HG03139 (cell line): ENCODE results near the gene SLC16A4.

Experiments used
- ATAC-seq: cut with Tn5 transposase; IDR thresholded peaks from one replicate; pipeline ENCODE4 v1.9.1; 2021; ENCODE audit not compliant: unreplicated experiment

Gene SLC16A4

DNA sequence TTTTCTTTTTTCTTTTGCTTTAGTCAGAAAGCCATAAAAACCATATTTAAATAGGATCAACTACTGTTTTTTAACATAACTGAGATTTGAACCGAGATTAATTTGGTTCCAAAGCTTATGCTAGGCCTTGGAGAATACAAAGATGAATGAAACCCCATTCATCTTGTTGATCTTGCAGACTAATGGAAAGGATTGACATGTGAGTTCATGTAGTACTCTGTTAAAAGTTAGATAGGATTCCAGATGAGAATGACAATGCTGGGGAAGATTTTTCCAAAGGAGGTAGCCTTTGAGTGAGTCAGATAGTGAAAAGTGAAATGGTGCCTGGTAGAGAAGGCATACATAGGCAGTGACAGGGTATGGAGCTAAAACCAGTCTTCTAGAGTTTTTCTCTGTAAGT is 29.0 kb downstream of the SLC16A4 start:
- no peak for ATAC-seq

DNA sequence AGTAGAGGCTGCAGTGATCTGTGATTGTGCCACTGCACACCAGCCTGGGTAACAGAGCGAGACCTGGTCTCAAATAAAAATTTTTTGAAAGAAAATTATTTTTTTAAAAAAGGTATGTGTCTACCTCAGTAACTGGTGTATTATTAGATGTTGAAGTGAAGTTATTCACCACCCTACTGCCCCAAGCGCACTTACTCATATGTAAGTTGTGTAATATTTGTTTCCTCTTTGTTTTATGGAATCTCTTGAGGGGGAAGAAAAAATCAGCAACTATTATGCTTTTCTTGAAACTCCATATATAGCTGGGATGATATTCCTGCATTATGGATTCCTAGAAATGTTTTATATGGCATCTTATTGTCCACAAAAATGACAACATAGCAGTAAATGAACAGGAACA is 30.4 kb downstream of the SLC16A4 start:
- no peak for ATAC-seq

DNA sequence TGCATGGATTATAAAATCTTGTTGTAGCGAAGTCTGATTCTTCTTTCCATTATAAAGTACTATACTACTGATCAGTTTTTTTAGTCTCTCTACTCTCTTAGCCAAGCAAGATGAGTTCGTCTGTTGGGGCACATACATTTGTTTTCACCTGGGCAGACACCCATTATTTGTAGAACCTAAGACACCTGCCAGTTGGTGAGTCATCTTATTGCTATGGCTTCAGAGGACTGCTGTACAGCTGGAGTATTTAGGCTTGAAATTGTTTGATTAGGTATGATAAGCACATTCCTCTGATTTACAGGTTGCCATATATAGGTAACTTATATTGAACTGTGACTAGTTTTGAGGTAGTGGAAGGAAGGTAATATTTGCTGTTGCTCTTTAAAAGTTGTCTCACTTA is 34.4 kb downstream of the SLC16A4 start:
- ATAC-seq = no peak

DNA sequence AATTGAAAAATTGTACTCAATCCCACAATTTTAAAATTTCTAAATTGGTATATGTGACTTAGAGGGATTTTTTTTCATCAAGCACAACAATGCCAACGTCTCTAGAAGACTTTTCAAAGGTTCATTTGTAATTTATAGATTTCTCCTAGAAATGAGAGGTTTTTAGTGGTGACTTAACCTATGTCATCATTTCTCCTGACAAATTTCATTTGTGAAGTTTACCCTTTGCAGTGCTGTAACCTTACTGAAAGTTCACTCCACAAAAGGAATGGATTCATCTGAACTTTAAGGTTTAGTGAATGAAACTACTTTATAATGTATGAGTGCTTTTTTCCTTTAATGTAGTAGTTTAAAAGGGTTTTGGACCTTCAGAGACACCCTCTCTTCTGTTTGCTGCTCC is 35.5 kb downstream of the SLC16A4 start:
- no peak for ATAC-seq

DNA sequence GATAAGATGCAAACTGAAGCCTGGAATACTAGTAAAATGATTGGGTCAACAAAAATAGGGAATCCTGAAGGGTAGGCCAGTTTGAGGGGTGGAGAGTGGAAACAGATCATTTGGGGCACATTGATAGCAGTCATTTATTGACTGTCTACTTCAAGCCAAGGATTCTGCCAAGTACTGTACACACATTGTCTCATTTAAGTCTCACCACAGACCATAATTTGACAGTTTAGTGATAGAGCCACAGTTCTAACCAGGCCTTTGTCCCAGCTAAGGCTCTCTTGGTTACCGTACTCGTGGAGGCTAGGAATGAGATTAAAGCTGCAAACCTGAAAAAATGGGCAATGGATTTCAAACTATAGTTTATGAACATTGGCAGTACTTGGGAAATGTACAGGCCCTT is 40.5 kb downstream of the SLC16A4 start:
- no peak for ATAC-seq

DNA sequence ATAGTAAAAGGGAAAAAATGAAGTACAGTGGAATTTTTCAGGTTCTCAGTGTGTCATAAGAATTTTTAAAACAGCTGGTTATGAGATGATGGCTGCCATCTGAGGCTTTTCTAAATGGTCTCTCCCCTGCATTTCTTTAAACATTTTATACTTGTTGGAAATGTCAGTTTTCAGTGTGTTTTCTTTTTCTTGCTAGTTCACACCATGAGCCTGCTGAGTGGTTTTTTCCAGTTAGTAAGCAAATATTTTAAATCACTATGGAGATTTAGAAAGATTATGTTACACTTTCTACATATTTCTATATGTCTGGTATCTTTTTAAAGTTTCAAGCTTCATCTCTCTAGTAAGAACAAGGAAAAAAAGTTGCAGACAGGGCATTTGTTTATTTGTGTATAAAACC is 42.1 kb downstream of the SLC16A4 start:
- ATAC-seq = no peak

DNA sequence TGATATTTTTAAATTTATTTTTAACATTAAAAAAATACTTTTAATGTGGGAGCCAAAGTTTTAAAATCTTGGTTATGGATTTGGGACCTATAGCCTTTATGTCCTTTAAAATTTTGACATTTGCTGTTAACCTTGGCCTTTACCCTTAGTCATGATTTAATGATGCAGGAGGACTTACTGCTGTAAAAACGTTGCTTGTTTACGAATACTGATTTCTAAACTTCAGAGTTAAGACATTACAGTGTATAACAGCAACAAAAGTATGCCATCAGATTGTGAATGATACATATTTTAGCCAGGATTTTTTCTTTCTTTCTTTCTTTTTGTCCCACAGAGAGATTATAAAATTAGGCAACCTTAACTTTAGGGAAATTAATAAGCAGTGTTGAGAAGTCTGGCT is 42.8 kb downstream of the SLC16A4 start:
- no peak for ATAC-seq

DNA sequence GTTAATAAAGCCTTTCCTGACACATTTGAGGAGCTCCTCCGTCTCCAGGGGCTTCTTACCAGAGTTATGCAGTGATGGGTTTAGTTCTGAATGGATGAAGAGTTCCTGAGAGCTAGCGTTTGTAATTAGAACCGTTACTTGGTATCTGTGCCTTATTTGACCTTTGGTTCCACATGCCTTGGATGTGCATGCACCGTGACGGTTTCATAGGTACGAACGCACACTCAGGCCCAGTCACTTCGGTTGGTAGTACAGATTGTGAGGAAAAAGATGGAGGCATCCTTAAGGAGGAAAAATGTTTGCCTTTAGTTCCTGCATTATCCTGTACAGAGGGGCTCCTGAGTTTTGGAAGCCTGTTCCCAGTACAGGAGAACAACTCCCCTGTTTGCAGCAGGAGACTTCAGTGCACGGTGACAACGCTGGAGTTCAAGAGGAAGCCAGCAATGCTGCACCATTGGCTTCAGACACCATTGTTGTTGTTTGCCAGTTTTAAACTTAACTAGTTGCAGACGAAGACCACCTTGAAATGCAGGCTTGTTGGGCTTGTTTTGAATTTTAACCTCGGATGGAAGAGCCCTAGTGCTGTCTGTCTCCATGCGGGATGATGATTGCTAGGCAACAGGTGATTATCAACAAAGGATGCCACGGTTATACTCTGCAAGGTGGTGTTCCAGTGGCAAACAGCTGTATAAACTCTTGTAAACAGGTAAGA is 43.5 kb downstream of the SLC16A4 start:
- no peak for ATAC-seq

DNA sequence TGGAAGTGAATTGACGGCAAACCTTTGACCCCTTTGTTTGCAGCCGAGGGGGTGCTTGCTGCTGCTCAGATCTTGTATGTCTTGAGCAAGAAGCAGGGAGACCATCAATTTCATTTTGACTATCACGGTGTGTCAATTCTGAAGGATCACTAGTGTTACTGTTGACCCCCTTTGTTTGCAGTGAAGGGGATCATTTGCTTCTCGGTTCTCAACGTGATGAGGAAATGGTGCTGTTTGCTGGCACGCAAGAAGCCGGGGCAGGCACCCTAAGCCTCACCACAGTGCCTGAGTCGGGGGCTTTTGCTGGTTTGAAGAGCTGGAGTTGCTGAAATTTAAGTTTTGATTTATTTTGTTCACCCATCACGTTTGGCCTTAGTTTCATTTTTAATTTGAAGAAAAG is 44.1 kb downstream of the SLC16A4 start:
- ATAC-seq = no peak

DNA sequence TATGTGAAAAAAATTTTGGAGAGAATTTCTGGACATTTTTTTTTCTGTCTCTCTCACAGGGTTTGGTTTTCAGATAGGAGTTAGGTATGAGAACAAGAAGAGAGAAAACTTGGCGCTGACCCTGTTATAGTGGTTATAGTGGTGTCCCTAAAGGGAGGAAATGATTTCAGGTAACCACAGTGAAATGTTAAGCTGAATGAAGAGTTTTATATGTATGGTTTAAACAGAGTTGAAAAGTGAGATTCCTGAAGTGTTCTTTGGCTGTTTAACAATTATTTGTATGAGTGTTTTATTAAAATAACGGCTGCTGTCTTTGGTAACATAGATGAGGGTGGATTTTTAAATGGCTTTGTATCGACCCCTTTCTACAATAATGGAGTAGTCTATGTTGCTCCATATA is 45.3 kb downstream of the SLC16A4 start:
- no peak for ATAC-seq

DNA sequence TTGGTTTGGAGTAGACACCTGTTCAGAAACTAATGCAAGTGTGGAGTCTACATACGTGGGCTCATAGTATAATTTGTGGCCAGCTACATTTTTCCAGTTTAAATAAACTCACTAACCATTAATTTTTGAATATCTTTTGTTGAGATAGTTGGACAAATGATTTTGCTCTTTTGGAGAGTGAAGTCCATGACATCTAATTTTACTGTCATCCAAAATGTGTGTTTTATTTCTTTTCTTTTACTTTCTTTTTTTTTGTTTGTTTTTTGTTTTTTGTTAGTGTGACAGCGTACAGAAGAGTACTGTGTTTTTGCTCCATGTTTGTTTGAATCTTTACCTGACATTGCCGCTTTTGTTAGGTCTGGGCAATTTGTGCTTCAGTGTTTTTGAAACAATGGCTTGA is 46.7 kb downstream of the SLC16A4 start:
- ATAC-seq = no peak

DNA sequence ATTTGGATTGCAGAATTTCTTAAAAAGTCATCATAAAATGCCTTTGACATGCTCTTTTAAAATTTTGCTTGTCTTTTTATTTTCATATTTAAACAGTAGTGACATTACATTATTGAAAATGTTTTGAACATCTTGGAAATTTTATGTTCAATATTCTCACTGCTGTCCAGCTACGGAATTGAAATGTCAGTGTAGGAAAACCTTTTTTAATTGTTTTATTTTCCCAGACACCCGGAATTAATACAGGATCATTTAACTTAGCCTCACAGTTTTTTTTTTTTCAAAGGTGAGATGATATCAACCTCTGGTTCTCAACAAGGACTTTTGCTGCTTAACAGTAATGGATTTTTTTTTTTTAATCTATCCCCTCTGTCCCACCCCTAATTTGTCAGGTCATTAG is 47.6 kb downstream of the SLC16A4 start:
- no peak for ATAC-seq

DNA sequence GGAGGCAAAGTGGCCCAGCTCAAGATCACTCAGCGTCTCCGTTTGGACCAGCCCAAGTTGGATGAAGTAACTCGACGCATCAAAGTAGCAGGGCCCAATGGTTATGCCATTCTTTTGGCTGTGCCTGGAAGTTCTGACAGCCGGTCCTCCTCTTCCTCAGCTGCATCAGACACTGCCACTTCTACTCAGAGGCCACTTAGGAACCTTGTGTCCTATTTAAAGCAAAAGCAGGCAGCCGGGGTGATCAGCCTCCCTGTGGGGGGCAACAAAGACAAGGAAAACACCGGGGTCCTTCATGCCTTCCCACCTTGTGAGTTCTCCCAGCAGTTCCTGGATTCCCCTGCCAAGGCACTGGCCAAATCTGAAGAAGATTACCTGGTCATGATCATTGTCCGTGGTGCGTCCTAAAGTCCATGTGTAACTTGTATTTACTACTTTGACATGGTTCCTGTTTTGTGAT is 48.9 kb downstream of the SLC16A4 start:
- no peak for ATAC-seq

DNA sequence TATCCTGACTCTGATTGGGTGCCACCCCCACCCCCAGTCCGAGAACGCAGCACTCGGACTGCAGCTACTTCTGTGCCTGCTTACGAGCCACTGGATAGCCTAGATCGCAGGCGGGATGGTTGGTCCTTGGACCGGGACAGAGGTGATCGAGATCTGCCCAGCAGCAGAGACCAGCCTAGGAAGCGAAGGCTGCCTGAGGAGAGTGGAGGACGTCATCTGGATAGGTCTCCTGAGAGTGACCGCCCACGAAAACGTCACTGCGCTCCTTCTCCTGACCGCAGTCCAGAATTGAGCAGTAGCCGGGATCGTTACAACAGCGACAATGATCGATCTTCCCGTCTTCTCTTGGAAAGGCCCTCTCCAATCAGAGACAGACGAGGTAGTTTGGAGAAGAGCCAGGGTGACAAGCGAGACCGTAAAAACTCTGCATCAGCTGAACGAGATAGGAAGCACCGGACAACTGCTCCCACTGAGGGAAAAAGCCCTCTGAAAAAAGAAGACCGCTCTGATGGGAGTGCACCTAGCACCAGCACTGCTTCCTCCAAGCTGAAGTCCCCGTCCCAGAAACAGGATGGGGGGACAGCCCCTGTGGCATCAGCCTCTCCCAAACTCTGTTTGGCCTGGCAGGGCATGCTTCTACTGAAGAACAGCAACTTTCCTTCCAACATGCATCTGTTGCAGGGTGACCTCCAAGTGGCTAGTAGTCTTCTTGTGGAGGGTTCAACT is 49.5 kb downstream of the SLC16A4 start:
- ATAC-seq = no peak

DNA sequence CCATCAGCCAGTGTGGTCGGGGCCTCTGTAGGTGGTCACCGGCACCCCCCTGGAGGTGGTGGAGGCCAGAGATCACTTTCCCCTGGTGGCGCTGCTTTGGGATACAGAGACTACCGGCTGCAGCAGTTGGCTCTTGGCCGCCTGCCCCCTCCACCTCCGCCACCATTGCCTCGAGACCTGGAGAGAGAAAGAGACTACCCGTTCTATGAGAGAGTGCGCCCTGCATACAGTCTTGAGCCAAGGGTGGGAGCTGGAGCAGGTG is 50.7 kb downstream of the SLC16A4 start:
- ATAC-seq = no peak

DNA sequence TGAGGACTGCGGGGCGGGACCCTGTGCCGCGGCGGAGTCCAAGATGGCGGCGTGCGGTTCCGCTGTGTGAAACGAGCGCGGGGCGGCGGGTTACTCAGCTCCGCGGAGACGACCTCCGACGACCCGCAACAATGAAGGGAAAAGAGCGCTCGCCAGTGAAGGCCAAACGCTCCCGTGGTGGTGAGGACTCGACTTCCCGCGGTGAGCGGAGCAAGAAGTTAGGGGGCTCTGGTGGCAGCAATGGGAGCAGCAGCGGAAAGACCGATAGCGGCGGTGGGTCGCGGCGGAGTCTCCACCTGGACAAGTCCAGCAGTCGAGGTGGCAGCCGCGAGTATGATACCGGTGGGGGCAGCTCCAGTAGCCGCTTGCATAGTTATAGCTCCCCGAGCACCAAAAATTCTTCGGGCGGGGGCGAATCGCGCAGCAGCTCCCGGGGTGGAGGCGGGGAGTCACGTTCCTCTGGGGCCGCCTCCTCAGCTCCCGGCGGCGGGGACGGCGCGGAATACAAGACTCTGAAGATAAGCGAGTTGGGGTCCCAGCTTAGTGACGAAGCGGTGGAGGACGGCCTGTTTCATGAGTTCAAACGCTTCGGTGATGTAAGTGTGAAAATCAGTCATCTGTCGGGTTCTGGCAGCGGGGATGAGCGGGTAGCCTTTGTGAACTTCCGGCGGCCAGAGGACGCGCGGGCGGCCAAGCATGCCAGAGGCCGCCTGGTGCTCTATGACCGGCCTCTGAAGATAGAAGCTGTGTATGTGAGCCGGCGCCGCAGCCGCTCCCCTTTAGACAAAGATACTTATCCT is 51.2 kb downstream of the SLC16A4 start:
- ATAC-seq = no peak

DNA sequence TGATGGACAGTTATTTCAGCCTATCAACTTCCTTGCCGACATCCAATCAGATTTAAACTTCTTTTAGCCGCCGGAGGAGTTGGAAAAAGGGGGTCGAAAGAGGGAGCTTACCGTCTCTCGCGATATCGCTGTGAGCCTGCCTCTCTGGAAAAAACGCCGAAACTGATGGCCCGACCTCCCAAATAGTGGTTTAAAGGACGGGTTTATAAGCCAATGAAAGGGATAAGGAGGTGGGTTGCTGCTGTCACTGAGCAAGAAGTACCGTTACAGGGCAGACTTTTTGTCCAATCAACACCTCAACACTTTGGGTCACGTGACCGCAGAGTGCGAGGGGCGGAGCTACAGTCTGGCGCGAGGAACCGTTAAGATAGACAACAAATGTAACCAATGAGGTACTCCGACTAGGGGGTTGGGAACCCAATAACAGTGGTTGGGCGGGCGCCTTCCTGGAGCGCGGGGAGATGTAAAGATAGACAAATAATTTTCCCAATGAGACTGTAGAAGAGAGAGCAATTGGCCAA is 51.9 kb downstream of the SLC16A4 start, which contains the start of gene RBM15:
RBM15 (plus strand) TSS at position 492 of the 521 bp plus-strand sequence; CDS start at position 521, 29 bp downstream.
- ATAC-seq = peak; percentile 71

DNA sequence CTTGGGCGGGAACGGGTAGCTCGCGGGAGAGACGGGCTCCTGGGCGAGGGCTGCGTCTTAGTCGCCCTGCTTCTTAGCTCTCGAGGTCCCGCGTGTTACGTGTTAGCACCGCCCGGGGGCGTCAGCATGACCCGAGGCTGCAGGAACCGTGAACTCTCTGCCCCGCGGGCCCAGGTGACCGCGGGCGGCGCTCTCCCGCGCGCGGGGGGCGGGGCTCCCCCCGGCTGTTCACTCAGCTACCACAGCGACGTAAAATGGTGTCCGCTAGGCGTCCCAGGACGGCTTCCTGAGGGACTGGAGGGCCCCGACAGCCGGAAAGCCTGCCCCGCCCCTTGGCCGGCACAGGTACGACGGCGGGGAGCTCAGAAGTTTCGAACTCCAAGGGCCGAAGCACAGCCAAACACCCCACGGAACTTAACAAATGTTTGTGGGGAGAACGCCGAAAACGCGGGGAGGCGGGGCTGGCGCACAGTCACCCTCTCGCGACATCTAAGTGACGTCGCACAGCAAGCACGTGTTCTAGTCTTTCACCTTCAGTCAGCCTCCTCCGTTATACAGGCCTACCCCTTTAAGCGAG is 52.4 kb downstream of the SLC16A4 start:
- peak; percentile 56 for ATAC-seq

DNA sequence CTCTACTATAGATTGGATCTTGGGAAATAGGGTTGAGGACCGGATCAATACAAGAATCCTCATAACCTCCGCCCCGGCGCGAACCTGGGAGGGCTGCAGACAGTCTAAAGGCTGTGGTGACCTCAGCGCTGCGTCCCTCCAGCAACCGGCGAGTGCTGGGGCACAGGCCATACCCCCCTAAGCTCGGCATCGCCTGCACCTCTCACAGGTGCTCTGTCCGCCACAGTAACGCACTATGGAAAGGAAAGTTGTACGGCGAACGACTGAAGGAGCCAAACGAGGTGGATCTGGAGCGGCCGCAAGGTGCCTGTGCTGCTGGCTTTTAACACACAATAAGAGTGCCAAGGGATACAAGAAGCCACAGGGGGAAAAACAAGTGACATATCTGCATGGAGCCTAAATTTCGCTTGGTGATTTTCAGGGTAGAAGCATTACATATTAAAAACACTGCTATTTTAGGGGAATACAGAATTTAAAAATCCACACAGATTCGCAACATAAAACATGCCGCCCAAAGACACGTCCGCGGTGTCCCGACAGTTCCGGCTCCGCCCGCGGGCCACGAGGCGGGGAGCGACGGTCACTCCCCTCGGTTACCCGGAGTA is 53.0 kb downstream of the SLC16A4 start:
- ATAC-seq = no peak

DNA sequence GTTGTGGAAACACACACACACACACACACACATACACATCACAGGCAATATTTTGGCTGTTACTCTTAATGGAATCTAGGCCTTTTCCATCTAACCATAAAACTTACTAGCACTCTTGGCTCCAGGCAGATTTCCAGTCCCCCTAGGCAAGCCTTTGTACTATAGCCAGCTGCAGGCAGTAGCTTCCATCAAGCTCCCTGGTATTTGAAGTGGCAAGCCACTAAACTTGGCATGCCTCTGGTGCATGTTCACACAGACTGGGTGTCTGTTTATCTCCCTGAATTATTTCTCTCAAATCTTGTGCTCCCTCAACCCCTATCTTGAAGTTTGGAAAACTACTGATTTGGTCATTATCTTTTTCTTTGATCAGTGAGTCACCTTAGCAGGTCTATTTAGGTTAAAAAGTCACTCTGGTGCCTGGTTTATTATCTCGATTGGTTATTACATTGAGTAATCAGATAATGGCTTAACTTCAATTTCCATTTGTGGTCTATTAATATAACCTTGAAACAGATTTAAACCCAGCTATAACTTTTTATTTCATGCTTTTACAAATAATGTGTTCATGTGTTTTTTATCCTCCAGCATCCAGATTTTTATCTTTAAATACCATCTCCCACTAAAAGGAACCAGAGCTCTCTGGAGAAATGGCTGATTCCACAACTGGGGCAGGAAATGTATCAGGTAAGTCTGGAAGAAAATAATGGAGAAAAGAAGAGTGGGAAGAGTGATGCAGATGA is 54.4 kb downstream of the SLC16A4 start:
- ATAC-seq = no peak
